Forelimb muscle (tissue), 1 donor: ENCODE measurements around the gene PALLD. TPM values are rescaled to one million over a fixed set of nuclear protein-coding genes. Genes with fewer than 3 reads are reported as not detected.

Experiments
- DNase-seq: peaks from one replicate; pipeline ENCODE4 v3.0.0-alpha.2; 2013; ENCODE audit warnings: low read depth
- polyA plus RNA-seq: library from polyadenylated mRNA; unstranded; fragments of 120-200 nt; gene quantifications from one replicate; pipeline ENCODE4 v1.2.1, GENCODE V29; 2013; ENCODE audit not compliant: insufficient read length

Gene PALLD
- polyA plus RNA-seq, 1 donor = 167 TPM

GRCh38 chr4:168870004-168870403, 373.2 kb downstream of the PALLD start:
- no peak for DNase-seq

- DNase-seq = no peak
These were observed 374.8 kb downstream of the PALLD start for GRCh38 chr4:168871632-168872031.

- no peak for DNase-seq
These were observed 377.2 kb downstream of the PALLD start for GRCh38 chr4:168874083-168874482.

GRCh38 chr4:168876106-168876505, 379.3 kb downstream of the PALLD start:
- no peak for DNase-seq

GRCh38 chr4:168877511-168878491, 380.9 kb downstream of the PALLD start:
- no peak for DNase-seq

GRCh38 chr4:168878623-168879022, 381.8 kb downstream of the PALLD start:
- DNase-seq = no peak

GRCh38 chr4:168879188-168879587, 382.3 kb downstream of the PALLD start:
- DNase-seq = no peak

- no peak for DNase-seq
These were observed 383.3 kb downstream of the PALLD start for GRCh38 chr4:168880072-168880675.

- no peak for DNase-seq
These were observed 384.2 kb downstream of the PALLD start for GRCh38 chr4:168880811-168881595.

- no peak for DNase-seq
These were observed 385.0 kb downstream of the PALLD start for GRCh38 chr4:168881781-168882420.

- DNase-seq = no peak
These were observed 385.9 kb downstream of the PALLD start for GRCh38 chr4:168882650-168883233.

- no peak for DNase-seq
These were observed 386.7 kb downstream of the PALLD start for GRCh38 chr4:168883513-168883912.

- DNase-seq = no peak
These were observed 387.6 kb downstream of the PALLD start for GRCh38 chr4:168884251-168885124.

- no peak for DNase-seq
These were observed 388.5 kb downstream of the PALLD start for GRCh38 chr4:168885400-168885799.

GRCh38 chr4:168886351-168886750, 389.5 kb downstream of the PALLD start:
- no peak for DNase-seq

GRCh38 chr4:168887809-168888208, 391.0 kb downstream of the PALLD start:
- DNase-seq = no peak

- no peak for DNase-seq
These were observed 391.9 kb downstream of the PALLD start for GRCh38 chr4:168888715-168889215.

- DNase-seq = no peak
These were observed 394.2 kb downstream of the PALLD start for GRCh38 chr4:168891086-168891485.

GRCh38 chr4:168891688-168892087, 394.8 kb downstream of the PALLD start:
- DNase-seq = no peak

GRCh38 chr4:168892475-168892874, 395.6 kb downstream of the PALLD start:
- DNase-seq = no peak
